ENCODE data around the gene GRID1. TPM values are rescaled to one million over a fixed set of nuclear protein-coding genes. Genes with fewer than 3 reads are reported as not detected.

Gene GRID1
- total and polyA plus RNA-seq, 10 of the 15 experiments (the other 5 are each of a cell fraction or from before 2014, with no cell fraction given) = 0.04 to 0.62 (median 0.08) TPM; not detected in 5

DNA sequence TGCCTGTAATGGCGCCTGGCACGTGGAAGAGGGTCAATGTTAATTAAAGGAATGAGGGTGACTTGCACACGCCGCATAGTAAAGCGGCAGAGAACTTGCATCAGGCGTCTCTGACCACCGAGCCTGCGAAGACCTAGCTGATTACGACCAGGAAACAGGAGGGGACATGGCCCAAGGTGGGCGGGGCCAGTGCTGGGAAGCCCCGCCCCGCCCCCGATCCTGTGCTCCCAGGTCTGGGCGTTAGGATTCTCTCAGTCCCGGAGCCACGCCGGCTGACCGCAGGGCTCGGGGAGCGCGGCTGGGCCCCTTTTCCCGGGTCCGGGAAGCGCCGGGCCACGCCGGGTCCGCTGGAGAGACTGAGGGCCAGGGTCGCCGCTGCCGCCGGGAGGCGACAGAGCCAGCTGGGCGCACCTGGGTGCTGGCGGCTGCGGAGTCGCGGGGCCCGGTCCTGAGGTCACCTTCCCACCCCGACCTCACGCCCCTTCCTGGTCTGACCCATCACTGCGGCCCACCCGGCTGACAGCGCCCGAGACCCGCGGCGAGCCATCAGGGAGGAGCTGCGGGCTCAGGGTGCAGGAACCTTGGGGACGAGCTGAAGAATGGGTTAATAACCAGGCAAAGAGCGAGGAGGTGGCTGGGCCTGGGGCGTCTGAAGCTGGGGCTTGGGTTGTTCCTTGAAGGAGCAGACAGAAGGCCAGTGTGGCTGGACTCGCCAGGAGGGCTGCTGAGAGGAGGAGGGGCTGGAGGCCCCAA, 23.0 kb upstream of the GRID1 start (continued):
- TF ChIP-seq, protein P1, sequence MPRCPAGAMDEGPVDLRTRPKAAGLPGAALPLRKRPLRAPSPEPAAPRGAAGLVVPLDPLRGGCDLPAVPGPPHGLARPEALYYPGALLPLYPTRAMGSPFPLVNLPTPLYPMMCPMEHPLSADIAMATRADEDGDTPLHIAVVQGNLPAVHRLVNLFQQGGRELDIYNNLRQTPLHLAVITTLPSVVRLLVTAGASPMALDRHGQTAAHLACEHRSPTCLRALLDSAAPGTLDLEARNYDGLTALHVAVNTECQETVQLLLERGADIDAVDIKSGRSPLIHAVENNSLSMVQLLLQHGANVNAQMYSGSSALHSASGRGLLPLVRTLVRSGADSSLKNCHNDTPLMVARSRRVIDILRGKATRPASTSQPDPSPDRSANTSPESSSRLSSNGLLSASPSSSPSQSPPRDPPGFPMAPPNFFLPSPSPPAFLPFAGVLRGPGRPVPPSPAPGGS (IDR thresholded peaks at IDR 0.05; ENCODE audit: borderline replicate concordance, insufficient read depth, low read depth, low read length, poor library complexity, severe bottlenecking) = no peak
- TF ChIP-seq POLR2AphosphoS5 (IDR thresholded peaks at IDR 0.05; ENCODE audit: low read length) (peak; percentile 31; the same call in 1 of the 2 replicates), ATF7 (IDR thresholded peaks at IDR 0.05; ENCODE audit: low read depth) (no peak), SPI1 (IDR thresholded peaks at IDR 0.05; ENCODE audit: borderline replicate concordance, insufficient read depth, low read depth, low read length) (no peak), SMC3 (IDR thresholded peaks at IDR 0.05; ENCODE audit: borderline replicate concordance, low read length) (0 out of 2 replicates have a peak, but pooled peaks have one; percentile 4), YY1 (IDR thresholded peaks at IDR 0.05; ENCODE audit: low read depth, low read length) (peak; percentile 67; the same call in 1 of the 2 replicates), CHD2 (IDR thresholded peaks at IDR 0.05; ENCODE audit: borderline replicate concordance, low read depth, low read length) (no peak)
- TF ChIP-seq, protein P2, sequence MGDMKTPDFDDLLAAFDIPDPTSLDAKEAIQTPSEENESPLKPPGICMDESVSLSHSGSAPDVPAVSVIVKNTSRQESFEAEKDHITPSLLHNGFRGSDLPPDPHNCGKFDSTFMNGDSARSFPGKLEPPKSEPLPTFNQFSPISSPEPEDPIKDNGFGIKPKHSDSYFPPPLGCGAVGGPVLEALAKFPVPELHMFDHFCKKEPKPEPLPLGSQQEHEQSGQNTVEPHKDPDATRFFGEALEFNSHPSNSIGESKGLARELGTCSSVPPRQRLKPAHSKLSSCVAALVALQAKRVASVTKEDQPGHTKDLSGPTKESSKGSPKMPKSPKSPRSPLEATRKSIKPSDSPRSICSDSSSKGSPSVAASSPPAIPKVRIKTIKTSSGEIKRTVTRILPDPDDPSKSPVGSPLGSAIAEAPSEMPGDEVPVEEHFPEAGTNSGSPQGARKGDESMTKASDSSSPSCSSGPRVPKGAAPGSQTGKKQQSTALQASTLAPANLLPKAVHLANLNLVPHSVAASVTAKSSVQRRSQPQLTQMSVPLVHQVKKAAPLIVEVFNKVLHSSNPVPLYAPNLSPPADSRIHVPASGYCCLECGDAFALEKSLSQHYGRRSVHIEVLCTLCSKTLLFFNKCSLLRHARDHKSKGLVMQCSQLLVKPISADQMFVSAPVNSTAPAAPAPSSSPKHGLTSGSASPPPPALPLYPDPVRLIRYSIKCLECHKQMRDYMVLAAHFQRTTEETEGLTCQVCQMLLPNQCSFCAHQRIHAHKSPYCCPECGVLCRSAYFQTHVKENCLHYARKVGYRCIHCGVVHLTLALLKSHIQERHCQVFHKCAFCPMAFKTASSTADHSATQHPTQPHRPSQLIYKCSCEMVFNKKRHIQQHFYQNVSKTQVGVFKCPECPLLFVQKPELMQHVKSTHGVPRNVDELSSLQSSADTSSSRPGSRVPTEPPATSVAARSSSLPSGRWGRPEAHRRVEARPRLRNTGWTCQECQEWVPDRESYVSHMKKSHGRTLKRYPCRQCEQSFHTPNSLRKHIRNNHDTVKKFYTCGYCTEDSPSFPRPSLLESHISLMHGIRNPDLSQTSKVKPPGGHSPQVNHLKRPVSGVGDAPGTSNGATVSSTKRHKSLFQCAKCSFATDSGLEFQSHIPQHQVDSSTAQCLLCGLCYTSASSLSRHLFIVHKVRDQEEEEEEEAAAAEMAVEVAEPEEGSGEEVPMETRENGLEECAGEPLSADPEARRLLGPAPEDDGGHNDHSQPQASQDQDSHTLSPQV (IDR thresholded peaks at IDR 0.05) = no peak
- TF ChIP-seq, protein P3, sequence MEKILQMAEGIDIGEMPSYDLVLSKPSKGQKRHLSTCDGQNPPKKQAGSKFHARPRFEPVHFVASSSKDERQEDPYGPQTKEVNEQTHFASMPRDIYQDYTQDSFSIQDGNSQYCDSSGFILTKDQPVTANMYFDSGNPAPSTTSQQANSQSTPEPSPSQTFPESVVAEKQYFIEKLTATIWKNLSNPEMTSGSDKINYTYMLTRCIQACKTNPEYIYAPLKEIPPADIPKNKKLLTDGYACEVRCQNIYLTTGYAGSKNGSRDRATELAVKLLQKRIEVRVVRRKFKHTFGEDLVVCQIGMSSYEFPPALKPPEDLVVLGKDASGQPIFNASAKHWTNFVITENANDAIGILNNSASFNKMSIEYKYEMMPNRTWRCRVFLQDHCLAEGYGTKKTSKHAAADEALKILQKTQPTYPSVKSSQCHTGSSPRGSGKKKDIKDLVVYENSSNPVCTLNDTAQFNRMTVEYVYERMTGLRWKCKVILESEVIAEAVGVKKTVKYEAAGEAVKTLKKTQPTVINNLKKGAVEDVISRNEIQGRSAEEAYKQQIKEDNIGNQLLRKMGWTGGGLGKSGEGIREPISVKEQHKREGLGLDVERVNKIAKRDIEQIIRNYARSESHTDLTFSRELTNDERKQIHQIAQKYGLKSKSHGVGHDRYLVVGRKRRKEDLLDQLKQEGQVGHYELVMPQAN (conservative IDR thresholded peaks at IDR 0.05) = peak; percentile 80
- TF ChIP-seq, protein P4, sequence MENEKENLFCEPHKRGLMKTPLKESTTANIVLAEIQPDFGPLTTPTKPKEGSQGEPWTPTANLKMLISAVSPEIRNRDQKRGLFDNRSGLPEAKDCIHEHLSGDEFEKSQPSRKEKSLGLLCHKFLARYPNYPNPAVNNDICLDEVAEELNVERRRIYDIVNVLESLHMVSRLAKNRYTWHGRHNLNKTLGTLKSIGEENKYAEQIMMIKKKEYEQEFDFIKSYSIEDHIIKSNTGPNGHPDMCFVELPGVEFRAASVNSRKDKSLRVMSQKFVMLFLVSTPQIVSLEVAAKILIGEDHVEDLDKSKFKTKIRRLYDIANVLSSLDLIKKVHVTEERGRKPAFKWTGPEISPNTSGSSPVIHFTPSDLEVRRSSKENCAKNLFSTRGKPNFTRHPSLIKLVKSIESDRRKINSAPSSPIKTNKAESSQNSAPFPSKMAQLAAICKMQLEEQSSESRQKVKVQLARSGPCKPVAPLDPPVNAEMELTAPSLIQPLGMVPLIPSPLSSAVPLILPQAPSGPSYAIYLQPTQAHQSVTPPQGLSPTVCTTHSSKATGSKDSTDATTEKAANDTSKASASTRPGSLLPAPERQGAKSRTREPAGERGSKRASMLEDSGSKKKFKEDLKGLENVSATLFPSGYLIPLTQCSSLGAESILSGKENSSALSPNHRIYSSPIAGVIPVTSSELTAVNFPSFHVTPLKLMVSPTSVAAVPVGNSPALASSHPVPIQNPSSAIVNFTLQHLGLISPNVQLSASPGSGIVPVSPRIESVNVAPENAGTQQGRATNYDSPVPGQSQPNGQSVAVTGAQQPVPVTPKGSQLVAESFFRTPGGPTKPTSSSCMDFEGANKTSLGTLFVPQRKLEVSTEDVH (IDR thresholded peaks at IDR 0.05; ENCODE audit: low read depth, partially characterized antibody) = no peak
- TF ChIP-seq, protein P5, sequence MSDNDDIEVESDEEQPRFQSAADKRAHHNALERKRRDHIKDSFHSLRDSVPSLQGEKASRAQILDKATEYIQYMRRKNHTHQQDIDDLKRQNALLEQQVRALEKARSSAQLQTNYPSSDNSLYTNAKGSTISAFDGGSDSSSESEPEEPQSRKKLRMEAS (IDR thresholded peaks at IDR 0.05; ENCODE audit: low read depth, low read length) = peak; percentile 62; the same call in 1 of the 2 replicates
- TF ChIP-seq, protein P6, sequence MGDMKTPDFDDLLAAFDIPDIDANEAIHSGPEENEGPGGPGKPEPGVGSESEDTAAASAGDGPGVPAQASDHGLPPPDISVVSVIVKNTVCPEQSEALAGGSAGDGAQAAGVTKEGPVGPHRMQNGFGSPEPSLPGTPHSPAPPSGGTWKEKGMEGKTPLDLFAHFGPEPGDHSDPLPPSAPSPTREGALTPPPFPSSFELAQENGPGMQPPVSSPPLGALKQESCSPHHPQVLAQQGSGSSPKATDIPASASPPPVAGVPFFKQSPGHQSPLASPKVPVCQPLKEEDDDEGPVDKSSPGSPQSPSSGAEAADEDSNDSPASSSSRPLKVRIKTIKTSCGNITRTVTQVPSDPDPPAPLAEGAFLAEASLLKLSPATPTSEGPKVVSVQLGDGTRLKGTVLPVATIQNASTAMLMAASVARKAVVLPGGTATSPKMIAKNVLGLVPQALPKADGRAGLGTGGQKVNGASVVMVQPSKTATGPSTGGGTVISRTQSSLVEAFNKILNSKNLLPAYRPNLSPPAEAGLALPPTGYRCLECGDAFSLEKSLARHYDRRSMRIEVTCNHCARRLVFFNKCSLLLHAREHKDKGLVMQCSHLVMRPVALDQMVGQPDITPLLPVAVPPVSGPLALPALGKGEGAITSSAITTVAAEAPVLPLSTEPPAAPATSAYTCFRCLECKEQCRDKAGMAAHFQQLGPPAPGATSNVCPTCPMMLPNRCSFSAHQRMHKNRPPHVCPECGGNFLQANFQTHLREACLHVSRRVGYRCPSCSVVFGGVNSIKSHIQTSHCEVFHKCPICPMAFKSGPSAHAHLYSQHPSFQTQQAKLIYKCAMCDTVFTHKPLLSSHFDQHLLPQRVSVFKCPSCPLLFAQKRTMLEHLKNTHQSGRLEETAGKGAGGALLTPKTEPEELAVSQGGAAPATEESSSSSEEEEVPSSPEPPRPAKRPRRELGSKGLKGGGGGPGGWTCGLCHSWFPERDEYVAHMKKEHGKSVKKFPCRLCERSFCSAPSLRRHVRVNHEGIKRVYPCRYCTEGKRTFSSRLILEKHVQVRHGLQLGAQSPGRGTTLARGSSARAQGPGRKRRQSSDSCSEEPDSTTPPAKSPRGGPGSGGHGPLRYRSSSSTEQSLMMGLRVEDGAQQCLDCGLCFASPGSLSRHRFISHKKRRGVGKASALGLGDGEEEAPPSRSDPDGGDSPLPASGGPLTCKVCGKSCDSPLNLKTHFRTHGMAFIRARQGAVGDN (IDR thresholded peaks at IDR 0.05) = peak; percentile 49; the same call in 1 of the 2 replicates
